Measurements from ENCODE around the gene TSPAN9.

DNA sequence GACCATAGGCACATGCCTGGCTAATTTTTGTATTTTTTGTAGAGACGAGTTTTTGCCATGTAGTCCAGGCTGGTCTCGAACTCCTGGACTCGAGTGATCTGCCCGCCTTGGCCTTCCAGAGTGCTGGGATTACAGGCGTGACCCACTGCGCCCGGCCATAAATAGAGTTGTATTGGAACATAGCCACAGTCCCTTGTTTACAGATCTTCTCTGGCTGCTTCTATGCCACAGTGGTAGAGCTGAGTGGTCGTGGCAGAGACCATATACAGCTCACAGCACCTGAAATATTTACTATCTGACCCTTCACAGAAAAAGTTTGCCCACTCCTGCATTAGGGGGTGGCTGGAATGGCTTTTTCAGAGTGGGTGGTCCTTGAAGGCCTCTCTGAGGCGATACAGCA, 28.0 kb upstream of the TSPAN9 start:
- TF ChIP-seq, protein P1, sequence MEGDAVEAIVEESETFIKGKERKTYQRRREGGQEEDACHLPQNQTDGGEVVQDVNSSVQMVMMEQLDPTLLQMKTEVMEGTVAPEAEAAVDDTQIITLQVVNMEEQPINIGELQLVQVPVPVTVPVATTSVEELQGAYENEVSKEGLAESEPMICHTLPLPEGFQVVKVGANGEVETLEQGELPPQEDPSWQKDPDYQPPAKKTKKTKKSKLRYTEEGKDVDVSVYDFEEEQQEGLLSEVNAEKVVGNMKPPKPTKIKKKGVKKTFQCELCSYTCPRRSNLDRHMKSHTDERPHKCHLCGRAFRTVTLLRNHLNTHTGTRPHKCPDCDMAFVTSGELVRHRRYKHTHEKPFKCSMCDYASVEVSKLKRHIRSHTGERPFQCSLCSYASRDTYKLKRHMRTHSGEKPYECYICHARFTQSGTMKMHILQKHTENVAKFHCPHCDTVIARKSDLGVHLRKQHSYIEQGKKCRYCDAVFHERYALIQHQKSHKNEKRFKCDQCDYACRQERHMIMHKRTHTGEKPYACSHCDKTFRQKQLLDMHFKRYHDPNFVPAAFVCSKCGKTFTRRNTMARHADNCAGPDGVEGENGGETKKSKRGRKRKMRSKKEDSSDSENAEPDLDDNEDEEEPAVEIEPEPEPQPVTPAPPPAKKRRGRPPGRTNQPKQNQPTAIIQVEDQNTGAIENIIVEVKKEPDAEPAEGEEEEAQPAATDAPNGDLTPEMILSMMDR (IDR thresholded peaks at IDR 0.05) = no peak
- no peak for TF ChIP-seq POLR2A (IDR thresholded peaks at IDR 0.05)

Data from lower leg skin (tissue), 3 donors.